Endometrial microvascular endothelial cells (primary cell): ENCODE measurements around the gene MOCS3. TPM values are rescaled to one million over a fixed set of nuclear protein-coding genes. Genes with fewer than 3 reads are reported as not detected.

Experiments used
- in situ Hi-C: cut with HindIII; loops from 2 replicates; pipeline ENCODE4 v1.10.0; 2017; ENCODE audit warnings: low sequenced_read_pairs, low pct_unique_long_range_greater_than_20kb; ENCODE audit errors: inconsistent ontology term
- total RNA-seq: library from RNA; depleted of rRNA; stranded (reverse); fragments of >200 nt; gene quantifications from one replicate; pipeline ENCODE4 v1.2.3, GENCODE V29; 2015; ENCODE audit errors: inconsistent ontology term

The MOCS3 gene
- 7.3 TPM for total RNA-seq

GRCh38 chr20:50958615-50959542, at the start of gene MOCS3:
TSS of gene MOCS3 (plus strand) at chr20:50958818. CDS start at chr20:50958843, 25 bp downstream.
- in situ Hi-C loops, result no loop called here

- in situ Hi-C loops, result no loop called here
Measured at GRCh38 chr20:50909413-50909812, 49.2 kb upstream of the MOCS3 start.

GRCh38 chr20:50911030-50911429, 47.6 kb upstream of the MOCS3 start:
- in situ Hi-C loops, result no loop called here

- in situ Hi-C loops, result no loop called here
Measured at GRCh38 chr20:50911716-50912115, 46.9 kb upstream of the MOCS3 start.

- in situ Hi-C loops, result no loop called here
Measured at GRCh38 chr20:50913690-50914375, 44.8 kb upstream of the MOCS3 start.

GRCh38 chr20:50915424-50915823, 43.2 kb upstream of the MOCS3 start:
- in situ Hi-C loops, result no loop called here

GRCh38 chr20:50916257-50916656, 42.4 kb upstream of the MOCS3 start:
- in situ Hi-C loops, result no loop called here

GRCh38 chr20:50916934-50917333, 41.7 kb upstream of the MOCS3 start:
- in situ Hi-C loops, result no loop called here

GRCh38 chr20:50918403-50918802, 40.2 kb upstream of the MOCS3 start:
- in situ Hi-C loops, result no loop called here

- in situ Hi-C loops, result no loop called here
Measured at GRCh38 chr20:50919567-50919966, 39.1 kb upstream of the MOCS3 start.

GRCh38 chr20:50920997-50921396, 37.6 kb upstream of the MOCS3 start:
- in situ Hi-C loops, result no loop called here

GRCh38 chr20:50921803-50922501, 36.7 kb upstream of the MOCS3 start:
- in situ Hi-C loops, result no loop called here

GRCh38 chr20:50924261-50924920, 34.2 kb upstream of the MOCS3 start:
- in situ Hi-C loops, result no loop called here

GRCh38 chr20:50926530-50926929, 32.1 kb upstream of the MOCS3 start:
- in situ Hi-C loops, result no loop called here

GRCh38 chr20:50928469-50928868, 30.1 kb upstream of the MOCS3 start:
- in situ Hi-C loops, result no loop called here

GRCh38 chr20:50929299-50930138, 29.1 kb upstream of the MOCS3 start:
- in situ Hi-C loops, result no loop called here

GRCh38 chr20:50930139-50930975, 28.3 kb upstream of the MOCS3 start:
- in situ Hi-C loops, result no loop called here
